HG03565 (cell line): ENCODE measurements around the gene SLC6A11.

Source experiments
- ATAC-seq: cut with Tn5 transposase; IDR thresholded peaks from one replicate; pipeline ENCODE4 v1.9.1; 2021; ENCODE audit warnings: mild to moderate bottlenecking, moderate library complexity; ENCODE audit not compliant: unreplicated experiment

Gene SLC6A11

DNA sequence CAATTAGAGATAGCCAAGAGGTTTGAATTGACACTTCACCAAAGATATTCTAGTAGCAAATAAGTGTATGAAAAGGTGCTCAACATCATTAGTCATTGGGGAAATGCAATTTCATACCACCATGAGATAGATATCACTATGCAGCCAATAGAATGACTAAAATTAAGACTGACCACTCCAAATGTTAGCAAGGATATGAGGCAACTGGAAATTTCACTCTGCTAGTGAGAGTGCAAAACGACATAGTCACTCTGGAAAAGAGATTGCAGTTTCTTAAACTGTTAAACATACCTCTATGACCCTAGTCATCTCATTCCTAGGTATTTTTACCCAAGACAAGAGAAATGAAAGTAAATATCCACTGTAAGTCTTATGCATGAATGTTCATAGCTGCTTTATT, 27.6 kb upstream of the SLC6A11 start:
- no peak for ATAC-seq

- no peak for ATAC-seq
Observed at GRCh38 chr3:10790713-10791112, 25.3 kb upstream of the SLC6A11 start.

GRCh38 chr3:10792208-10792607, 23.8 kb upstream of the SLC6A11 start:
- ATAC-seq: no peak

GRCh38 chr3:10798600-10799367, 17.2 kb upstream of the SLC6A11 start:
- ATAC-seq: no peak

GRCh38 chr3:10804183-10804648, 11.8 kb upstream of the SLC6A11 start:
- no peak for ATAC-seq

DNA sequence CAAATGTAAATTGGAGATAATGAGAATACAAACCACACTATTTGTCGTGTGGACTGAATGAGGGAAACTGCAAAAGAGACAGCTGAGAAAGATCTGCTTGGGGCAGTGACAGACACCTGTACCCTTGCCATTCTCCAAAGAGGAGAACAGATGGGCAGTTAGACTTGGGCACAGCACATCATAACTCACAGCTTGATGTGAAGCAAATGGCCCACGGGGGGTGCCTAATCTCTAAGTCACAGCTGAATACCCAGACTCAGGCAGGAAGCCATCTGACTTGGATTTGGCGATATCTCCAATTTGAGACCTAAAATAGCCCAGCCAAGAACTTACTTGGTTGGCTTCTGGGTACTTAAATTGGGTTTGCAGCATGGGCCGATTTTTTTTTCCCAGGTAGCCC, 10.0 kb upstream of the SLC6A11 start:
- no peak for ATAC-seq

DNA sequence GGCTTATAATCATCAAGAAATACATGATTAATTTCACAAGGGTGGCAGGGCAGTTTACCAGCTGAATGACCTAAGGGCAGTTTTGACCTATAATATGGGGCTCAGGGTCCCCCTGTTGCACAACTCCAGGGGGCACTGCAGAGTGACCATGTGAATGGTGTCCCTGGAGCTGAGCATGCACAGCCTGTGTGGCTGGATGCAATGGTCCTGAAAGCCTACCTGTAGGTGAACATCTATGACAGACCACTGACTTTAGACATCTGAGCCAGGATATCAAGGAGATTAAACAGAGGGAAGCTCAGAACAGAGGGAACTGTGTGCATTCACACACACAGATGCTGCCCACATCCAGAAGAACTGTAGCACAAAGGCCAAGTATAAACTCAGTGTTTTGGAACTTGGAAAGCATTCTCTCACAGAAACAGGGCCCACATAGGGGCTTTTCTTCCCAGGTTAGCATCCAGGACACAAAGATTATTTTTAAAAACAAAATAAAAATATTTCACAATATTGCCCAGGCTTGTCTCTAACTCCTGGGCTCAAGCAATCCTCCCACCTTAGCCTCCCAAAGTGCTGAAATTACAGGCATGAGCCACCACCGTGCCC, 7.8 kb upstream of the SLC6A11 start:
- no peak for ATAC-seq

DNA sequence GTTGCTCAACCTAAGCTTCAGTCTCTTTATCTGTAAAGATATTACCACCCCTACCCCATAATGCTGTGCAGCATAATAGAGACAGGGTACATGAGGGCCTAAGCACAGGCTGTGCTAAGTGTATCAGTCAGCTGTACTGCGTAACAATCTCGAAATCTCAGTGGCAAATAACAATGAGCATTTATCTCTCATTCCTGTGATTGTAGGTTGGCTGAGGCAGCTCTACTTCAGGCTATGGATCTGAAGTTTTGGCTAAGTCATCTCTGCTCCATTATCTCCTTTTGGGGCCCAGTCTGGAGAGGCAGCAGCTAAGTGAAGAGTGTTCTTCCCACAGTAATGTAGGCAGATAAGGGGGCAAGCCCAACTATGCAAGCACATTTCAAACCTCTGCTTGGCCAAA, 7.1 kb upstream of the SLC6A11 start:
- no peak for ATAC-seq

DNA sequence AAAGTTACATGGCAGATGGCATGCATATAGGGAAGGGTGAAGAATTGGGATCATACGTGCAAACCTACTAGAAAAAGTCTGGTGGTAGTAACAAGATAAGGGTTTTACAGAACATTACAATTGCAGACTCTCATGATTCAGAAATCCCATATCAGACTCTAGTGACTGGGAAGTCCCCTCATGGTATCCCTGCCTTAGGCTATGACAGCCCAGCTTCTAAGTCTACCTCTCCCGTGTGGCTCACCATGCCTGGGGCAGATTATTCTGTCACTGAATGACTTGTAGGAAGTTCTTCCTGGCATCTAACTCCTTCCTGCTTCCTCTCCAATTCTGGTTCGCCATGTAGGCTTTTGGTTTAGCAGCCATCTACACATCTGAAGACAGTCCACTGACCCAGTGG, 5.7 kb upstream of the SLC6A11 start:
- ATAC-seq: no peak

DNA sequence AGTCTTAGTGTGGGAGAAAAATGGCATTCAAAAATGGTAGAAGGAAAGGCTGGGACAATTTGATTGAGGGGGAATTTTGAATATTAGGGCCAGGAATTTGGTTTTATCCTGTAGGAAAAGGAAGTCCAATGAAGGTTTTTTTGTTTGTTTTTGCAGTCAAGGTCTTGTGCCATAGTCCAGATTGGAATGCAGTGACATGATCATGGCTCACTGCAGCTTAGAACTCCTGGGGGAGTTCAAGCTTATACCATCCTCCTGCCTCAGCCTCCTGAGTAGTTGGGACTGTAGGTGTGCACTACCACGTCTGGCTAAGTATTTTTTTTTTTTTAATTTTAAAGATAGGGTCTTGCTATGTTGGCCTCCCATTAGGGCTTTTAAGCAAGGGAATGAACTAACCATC, 2.6 kb upstream of the SLC6A11 start:
- no peak for ATAC-seq

DNA sequence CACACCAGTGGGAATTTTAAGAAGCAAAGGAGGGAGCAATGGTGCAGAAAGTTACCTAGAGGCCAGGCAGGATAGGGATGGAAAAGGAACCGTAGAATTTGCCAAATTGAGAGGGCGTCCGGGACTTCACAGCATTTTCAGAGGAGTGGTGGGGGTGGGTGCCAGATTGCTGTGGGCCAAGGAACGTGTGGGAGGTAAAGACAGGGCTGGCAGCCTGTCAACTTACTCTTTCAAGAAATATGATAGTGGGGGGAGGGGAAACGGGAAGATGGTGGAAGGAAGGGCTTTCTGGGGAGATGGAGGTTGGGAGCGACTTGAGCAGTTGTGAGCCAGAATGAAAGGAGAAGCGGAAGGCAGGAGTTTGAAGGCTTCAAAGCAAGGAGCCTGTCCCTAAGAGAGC, 1.4 kb upstream of the SLC6A11 start:
- no peak for ATAC-seq

DNA sequence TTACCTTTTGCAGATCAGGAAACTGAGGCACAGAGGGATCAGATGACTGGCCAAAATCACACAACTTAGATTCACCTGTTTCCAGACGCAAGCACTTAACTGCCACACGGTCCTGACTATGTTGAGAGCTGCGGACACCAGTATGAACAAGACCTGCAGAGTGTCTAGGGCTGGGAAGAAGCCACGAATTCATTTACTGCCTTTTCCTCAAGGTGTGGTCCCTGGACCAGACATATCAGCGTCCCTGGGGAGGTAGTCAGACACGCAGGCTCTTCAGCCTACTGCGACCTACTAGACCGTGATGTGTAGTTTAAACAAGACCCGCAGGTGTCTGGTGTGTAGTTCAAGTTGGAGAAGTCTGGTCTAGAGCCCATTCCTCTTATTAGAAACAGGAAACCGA, 541 bp upstream of the SLC6A11 start:
- ATAC-seq: no peak

- no peak for ATAC-seq
Observed at GRCh38 chr3:10816863-10817253, 830 bp downstream of the SLC6A11 start.

GRCh38 chr3:10817506-10817905, 1.5 kb downstream of the SLC6A11 start:
- no peak for ATAC-seq

- ATAC-seq: no peak
Observed at GRCh38 chr3:10822055-10822454, 6.0 kb downstream of the SLC6A11 start.

GRCh38 chr3:10822708-10823515, 6.9 kb downstream of the SLC6A11 start:
- ATAC-seq: no peak

DNA sequence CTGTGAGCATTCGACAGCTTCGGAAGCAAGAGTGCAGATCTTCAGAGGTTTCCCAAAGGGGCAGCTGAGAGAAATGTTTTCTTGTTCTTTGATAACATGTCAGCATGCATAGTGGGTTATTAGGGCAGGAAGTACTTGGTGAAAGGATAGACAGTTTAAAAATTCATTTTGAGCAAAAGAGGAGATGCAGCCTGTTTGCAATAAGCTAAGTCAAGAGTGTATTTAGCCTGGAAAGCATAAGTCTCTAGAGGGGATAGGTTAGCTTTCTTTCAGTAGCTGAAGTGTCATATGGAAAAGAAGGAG, 7.4 kb downstream of the SLC6A11 start:
- ATAC-seq: no peak

GRCh38 chr3:10824468-10824867, 8.4 kb downstream of the SLC6A11 start:
- no peak for ATAC-seq

GRCh38 chr3:10833855-10834414, 17.9 kb downstream of the SLC6A11 start:
- no peak for ATAC-seq

GRCh38 chr3:10834951-10835350, 18.9 kb downstream of the SLC6A11 start:
- no peak for ATAC-seq

DNA sequence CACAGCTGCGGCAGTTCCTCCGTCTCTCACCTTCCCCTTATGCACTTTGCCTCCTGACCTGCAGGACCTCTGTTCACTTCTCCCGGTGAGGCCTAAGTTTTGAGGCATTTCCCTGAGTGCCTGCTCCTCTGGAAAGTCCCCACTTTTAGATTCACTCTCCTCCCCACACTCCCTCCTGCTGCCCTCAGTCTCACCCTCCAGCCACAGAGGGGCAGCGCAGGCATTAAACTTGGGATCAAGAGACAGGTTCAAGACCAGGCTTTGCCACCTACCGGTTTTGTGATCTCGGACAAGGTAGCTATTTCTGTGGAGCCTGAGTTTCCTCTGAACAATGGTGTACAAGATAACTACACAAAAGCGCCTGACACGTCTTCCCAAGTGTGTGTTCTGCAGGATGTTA, 19.4 kb downstream of the SLC6A11 start:
- ATAC-seq: no peak

DNA sequence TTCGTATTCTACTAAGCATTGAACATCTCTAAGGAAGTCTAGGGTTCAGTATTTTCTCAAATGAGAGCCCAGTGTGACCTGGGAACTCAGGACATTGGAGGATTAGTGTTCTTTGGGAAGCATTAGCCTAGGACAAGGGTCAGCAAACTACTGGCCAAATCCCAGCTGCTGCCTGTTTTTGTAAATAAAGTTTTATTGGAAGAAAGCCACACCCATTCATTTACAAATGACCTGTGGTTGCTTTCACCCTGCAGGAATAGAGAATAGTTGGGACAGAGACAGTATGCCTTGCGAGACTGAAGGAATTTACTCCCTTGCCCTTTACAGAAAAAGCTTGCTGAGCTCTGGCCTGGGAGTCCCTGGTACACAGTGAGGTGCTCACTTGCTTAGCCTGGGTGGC, 20.6 kb downstream of the SLC6A11 start:
- ATAC-seq: no peak
